Endothelial cell (in vitro differentiated cells): ENCODE measurements around the gene CEP192. TPM values are rescaled to one million over a fixed set of nuclear protein-coding genes. Genes with fewer than 3 reads are reported as not detected.
A peak's percentile ranks its signal among the peaks of the same experiment; 100 is the strongest.

Experiments used
- DNase-seq: peaks from one replicate; pipeline ENCODE4 v3.0.0; 2021; ENCODE audit warnings: low spot score
- H3K27ac Mint-ChIP-seq: one replicate; pipeline ENCODE4 v1.8.0; 2021; ENCODE audit warnings: mixed read lengths, inconsistent platforms; ENCODE audit not compliant: unreplicated experiment
- H3K27me3 Mint-ChIP-seq: one replicate; pipeline ENCODE4 v1.8.0; 2021; ENCODE audit warnings: mild to moderate bottlenecking, moderate library complexity, mixed read lengths, inconsistent platforms; ENCODE audit not compliant: unreplicated experiment
- H3K36me3 Mint-ChIP-seq: one replicate; pipeline ENCODE4 v1.8.0; 2021; ENCODE audit warnings: mild to moderate bottlenecking, low read depth, mixed read lengths, inconsistent platforms; ENCODE audit not compliant: unreplicated experiment
- H3K4me1 Mint-ChIP-seq: one replicate; pipeline ENCODE4 v1.8.0; 2021; ENCODE audit warnings: mild to moderate bottlenecking, mixed read lengths, inconsistent platforms; ENCODE audit not compliant: unreplicated experiment
- H3K4me3 Mint-ChIP-seq: one replicate; pipeline ENCODE4 v1.8.0; 2021; ENCODE audit warnings: mild to moderate bottlenecking, mixed read lengths, inconsistent platforms; ENCODE audit not compliant: unreplicated experiment
- H3K9me3 Mint-ChIP-seq: one replicate; pipeline ENCODE4 v1.8.0; 2021; ENCODE audit warnings: mixed read lengths, inconsistent platforms; ENCODE audit not compliant: unreplicated experiment
- CTCF ChIP-seq: fragments of 200-600 bp; sonication (generic); IDR thresholded peaks from one replicate; pipeline ENCODE4 v1.5.0; 2021; ENCODE audit warnings: antibody characterized with exemption; ENCODE audit not compliant: unreplicated experiment
- total RNA-seq: library from RNA; stranded (reverse); fragmentation: NEBNext Ultra II Directional; extraction: Animal tissue kit (Norgen Biotek cat#: 25700); gene quantifications from one replicate; pipeline ENCODE4 v1.2.1, GENCODE V29; 2021; ENCODE audit not compliant: unreplicated experiment

CEP192 gene
- total RNA-seq, 1 donor from 2014 or later = 23.2 TPM

GRCh38 chr18:13101659-13102197, 110.6 kb downstream of the CEP192 start:
- Mint-ChIP-seq H3K4me1 (no peaks in the 10 kb centered on the region), H3K36me3 (peaks cover 63% of the 10 kb centered on the region), H3K27me3 (peaks cover 3% of the 10 kb centered on the region), H3K27ac (no peak overlapping the region), H3K4me3 (peak overlapping the region; percentile 13), H3K9me3 (no peaks in the 10 kb centered on the region)
- DNase-seq = no peak
- TF ChIP-seq CTCF = no peak

GRCh38 chr18:13103366-13103765, 112.2 kb downstream of the CEP192 start:
- H3K36me3 Mint-ChIP-seq = peaks cover 68% of the 10 kb centered on the region
- DNase-seq = no peak
- peak; percentile 65 for TF ChIP-seq CTCF
- no peaks in the 10 kb centered on the region for H3K9me3 Mint-ChIP-seq
- H3K27me3 Mint-ChIP-seq = peaks cover 3% of the 10 kb centered on the region
- no peaks in the 10 kb centered on the region for H3K4me1 Mint-ChIP-seq
- no peak overlapping the region for H3K4me3 Mint-ChIP-seq
- no peak overlapping the region for H3K27ac Mint-ChIP-seq

GRCh38 chr18:13105059-13105458, 113.9 kb downstream of the CEP192 start:
- TF ChIP-seq CTCF = no peak
- peaks cover 3% of the 10 kb centered on the region for H3K27me3 Mint-ChIP-seq
- no peak for DNase-seq
- H3K27ac Mint-ChIP-seq = no peak overlapping the region
- H3K4me1 Mint-ChIP-seq = no peaks in the 10 kb centered on the region
- H3K9me3 Mint-ChIP-seq = no peaks in the 10 kb centered on the region
- no peak overlapping the region for H3K4me3 Mint-ChIP-seq
- H3K36me3 Mint-ChIP-seq = peaks cover 64% of the 10 kb centered on the region

GRCh38 chr18:13107074-13107473, 115.9 kb downstream of the CEP192 start:
- DNase-seq = no peak
- H3K27ac Mint-ChIP-seq = no peak overlapping the region
- H3K9me3 Mint-ChIP-seq = no peaks in the 10 kb centered on the region
- H3K27me3 Mint-ChIP-seq = peaks cover 3% of the 10 kb centered on the region
- peaks cover 50% of the 10 kb centered on the region for H3K36me3 Mint-ChIP-seq
- no peak for TF ChIP-seq CTCF
- H3K4me3 Mint-ChIP-seq = no peak overlapping the region
- no peaks in the 10 kb centered on the region for H3K4me1 Mint-ChIP-seq

- TF ChIP-seq CTCF = no peak
- no peak overlapping the region for H3K27ac Mint-ChIP-seq
Measured at GRCh38 chr18:13108330-13108729, 117.2 kb downstream of the CEP192 start.

More at GRCh38 chr18:13108330-13108729, 117.2 kb downstream of the CEP192 start:
- no peak for DNase-seq
- Mint-ChIP-seq H3K36me3 (peaks cover 37% of the 10 kb centered on the region), H3K4me3 (peak overlapping the region; percentile 8), H3K9me3 (no peaks in the 10 kb centered on the region), H3K27me3 (peaks cover 3% of the 10 kb centered on the region), H3K4me1 (no peaks in the 10 kb centered on the region)
